Measurements from ENCODE around the gene SLC22A15.
"Not testable (repeated sequence)": the region's sequence is repeated elsewhere in the genome, so short reads cannot be mapped to it uniquely, and the experiment has no call there.

SLC22A15 gene

DNA sequence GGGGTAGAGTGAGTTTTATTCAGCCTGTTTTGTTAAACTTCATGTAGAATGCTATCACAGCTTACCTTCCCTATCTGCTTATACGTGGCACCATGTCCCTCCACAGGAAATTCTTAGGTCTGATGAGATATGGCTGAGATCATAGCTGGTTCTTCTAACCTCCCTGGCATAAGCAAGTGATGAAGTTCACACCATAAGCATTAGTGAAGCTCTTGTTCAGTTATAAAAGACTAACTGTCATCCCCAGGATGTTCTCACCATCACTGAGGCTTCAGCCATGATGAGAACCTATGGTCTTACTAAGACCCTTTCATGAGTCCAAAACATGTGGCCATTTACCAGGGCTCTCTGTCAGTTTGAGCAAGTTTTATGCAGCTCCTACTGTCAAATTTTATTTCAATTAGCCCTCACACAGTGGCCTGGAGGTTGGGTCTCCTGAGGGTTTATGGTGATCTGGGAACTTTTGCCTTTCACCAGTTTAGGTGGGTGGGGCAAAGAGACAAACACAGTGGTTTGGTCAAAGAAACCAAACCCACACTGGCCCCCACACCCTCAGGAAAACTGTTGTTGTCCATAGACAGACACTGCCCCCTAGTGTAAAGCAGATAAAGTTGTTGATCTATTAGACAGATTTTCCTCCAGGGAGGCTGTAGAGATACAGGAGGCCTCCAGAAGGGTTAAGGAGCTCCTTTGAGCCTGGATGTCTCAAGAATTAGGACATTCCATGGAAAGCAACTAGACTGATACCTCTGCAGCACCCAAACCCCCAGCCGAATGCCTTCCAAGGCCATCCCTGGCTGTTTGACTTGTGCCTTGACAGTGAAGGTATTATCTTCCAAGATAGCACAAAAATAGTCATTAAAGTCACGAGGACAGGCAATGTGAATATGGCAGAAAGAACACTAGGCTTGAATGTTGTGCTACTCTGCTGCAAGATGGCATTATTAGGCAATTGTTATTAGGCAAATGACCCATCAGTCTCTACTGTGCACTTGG, 5.0 kb downstream of the SLC22A15 start:
- peak; percentile 77 for DNase-seq (ENCODE audit: low spot score)

DNA sequence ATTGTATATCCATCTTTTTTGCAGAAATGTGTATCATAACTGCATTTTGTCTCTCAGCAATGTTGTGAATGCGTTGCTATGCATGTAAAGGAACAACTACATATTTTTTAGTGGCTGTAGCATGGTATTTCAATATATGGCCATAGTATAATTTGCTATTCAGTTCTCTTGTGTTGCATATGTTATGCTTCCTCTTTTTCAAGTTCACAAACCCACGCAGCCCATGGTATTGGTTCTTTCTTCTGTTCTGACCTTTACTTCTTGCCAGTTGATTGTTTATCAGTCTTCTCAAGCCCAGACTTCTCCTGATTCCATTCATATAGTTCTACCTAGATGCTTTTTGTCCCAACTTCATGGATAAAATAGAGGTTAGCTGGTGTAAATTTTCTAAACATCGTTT, 6.1 kb downstream of the SLC22A15 start:
- no peak for DNase-seq (ENCODE audit: low spot score)

DNA sequence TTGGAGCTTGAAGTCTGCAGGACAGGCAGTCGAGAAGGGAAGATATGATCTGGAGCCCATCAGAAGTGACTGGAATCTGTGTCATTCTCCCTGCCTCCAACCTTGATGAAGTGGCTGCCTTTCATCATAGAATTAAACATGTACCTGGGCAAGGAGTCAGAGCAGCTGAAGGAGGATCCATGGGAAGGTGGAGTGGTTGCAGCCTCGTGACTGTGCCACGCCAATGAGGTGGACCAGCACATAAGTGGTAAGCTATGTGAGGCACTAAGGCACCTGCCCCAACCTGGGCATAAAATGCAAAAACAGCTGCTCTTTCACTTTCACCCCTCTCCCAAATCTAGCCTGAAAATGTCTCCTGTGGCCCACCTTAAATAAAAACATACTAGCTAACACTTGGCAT, 7.3 kb downstream of the SLC22A15 start:
- no peak for DNase-seq (ENCODE audit: low spot score)

DNA sequence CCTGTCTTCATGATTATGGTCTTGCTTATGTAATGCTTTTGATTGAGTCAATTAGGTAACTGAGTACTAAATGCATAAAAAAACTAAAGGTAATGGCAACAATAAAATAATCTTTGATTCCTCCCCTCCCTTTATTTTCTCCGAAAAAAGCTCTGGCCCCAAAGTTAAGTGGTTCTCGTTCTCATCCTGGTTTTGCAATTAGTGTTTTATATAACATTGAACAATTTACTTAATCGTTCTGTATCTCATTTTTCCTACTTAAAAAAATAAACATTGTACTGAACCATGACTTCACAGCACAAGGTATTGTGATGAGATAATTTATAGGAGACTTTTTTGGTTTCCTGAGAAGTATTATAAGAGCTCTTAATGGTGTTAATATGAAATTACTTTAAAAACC, 11.3 kb downstream of the SLC22A15 start:
- DNase-seq (ENCODE audit: low spot score), result no peak

DNA sequence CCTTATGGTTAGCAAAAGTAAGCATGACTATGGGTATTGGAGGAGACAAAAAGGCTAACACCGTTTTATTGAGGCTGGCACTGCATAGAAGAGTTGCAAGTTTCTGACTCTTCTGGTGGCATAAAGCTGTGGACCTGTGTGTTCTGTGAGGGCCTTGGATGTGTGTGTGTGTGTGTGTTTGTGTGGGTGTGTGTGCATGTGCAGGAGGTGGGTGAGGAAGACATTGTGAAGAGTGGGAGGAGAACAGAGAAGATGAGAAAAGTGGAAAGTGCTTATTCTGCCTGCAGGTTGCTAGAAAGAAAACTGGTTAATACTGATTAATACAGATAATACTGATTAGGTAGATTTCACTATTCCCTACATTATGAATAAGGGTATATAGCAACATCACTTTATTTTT, 12.6 kb downstream of the SLC22A15 start:
- no peak for DNase-seq (ENCODE audit: low spot score)

DNA sequence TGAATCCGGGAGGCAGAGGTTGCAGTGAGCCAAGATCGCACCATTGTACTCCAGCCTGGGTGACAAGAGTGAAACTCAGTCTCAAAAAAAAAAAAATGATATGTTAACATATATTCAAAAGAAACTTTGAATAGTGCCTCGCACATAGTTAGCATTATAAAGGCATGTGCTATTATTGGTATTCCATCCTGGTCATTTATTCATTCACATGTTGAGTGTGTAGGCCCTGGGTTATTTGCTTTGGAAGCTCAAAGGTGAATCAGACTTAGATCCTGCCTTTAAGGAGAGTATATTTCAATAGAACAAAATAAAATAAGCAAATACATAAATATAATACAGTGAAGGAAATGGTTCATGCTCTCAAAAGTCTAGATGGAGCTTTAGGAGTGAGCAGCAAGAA, 13.4 kb downstream of the SLC22A15 start:
- DNase-seq (ENCODE audit: low spot score), result no peak

DNA sequence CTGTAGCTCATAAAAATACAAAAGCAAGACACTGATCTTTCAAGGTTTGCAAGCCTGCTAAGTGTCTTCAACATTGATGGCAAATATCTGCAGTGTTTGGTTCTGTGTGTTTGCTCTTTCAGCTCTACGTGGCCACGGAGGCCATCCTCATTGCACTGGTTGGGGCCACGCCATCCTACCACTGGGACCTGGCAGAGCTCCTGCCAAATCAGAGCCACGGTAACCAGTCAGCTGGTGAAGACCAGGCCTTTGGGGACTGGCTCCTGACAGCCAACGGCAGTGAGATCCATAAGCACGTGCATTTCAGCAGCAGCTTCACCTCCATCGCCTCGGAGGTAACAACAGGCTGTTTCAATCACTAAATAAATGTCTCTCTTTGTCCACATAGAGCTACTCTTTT, 15.6 kb downstream of the SLC22A15 start:
- DNase-seq (ENCODE audit: low spot score), result no peak

DNA sequence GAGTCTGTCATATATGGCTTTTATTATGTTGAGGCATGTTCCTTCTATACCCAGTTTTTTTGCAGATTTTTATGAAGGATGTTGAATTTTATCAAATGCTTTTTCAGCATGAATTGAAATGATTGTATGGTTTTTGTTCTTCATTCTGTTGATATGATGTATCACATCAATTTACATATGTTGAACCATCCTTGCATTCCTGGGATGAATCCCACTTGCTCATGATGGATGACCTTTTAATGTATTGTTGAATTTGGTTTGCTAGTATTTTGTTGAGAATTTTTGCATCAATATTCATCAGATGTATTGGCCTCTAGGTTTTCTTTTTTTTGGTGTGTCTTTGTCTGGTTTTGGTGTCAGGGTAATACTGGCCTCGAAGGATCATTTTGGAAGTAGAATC, 21.6 kb downstream of the SLC22A15 start:
- not testable (repeated sequence) for DNase-seq (ENCODE audit: low spot score)

DNA sequence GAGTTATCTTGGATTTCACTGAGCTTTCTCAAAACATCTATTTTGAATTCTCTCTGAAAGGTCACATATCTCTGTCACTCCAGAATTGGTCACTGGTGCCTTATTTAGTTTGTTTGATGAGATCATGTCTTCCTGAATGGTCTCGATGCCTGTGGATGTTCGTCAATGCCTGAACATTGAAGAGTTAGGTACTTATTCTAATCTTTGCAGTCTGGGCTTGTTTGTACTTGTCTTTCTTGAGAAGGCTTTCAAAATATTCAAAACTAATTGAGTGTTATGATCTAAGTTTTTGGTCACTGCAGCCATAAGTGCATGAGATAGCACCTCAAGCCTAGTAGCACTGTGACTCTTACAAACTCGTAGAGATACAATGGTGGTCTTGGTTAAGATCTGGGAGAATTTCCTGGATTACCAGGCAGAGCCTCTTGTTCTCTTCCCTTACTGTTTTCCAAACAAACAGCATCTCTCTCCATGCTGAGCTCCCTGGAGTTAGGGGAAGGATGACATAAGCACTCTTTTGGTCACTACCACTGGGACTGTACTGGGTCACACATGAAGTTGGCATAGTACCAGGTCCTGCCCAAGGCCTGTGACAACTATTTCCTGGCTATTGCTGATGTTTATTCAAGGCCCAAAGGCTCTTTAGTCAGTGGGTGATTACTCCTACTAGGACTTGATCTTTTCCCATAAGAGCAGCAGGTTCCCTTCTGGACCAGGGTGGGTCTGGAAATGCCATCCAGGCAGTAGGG, 25.6 kb downstream of the SLC22A15 start:
- no peak for DNase-seq (ENCODE audit: low spot score)

DNA sequence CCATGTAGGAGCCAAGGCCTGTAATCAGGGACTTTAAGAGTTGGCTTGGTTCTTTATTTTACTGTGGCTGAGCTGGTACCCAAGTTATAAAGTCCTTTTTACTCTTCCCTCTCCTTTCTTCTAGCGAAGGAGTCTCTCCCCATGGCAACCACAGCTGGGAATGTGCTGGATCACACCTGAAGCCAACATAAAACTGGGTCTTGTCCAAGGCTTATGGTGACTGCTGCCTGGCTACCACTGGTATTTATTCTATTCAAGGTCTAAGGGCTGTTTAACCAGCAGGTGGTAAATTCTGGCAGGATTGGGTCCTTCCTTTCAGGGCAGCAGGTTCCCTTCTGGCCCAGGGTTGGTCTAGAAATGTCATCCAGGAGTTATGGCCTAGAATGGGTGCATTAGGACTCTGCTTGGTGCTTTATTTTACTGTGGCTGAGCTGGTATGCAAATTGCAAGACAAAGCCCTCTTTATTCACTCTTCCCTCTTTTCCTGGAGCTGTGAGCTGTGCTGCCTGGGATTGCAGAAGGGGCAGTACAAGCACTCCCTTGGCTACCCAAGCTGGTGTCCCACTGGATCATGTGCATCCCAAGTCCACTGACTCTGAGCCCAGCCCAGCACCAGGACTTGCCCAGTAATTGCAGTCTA, 26.6 kb downstream of the SLC22A15 start:
- DNase-seq (ENCODE audit: low spot score), result peak; percentile 89

DNA sequence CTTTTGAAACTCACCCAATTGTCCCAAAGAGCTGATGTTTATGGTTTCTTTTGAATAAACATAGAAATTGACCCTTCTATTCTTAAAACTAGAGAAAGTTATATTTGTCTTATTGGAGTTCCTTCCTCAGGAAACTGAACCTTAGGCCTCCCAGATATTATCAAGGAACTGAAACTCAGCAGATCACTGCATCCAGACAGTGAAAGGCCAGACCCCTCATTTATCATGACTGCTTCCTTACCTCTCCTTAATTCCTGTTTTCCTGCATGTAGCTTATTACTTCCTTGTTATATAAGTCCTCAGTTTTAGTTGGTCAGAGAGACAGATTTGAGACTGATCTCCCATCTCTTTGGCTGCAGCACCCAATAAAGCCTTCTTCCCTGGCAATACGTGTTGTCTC, 27.5 kb downstream of the SLC22A15 start:
- no peak for DNase-seq (ENCODE audit: low spot score)

DNA sequence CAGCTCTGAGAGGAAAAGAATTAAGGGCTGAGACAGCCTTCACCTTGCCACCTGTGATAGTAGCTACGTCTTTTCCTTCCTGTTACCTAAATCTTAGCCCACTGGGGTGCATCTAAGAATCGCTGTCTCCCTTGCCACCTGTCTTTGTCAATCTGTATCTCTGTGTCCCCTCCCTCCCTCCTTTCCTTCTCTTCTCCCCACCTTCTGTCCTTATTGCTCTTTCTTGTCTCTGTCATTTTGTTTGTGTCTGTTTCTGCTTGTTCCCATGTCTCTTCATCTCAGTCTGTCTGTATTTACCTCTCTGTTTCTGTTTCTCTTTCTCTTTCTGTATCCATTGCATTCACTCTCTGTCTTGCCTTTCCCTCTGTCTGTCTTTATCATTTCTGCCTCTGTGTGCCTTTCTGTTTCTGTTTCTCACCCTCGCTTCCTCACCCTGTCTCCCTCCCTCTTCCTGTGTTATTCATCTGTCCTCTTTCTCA, 30.2 kb downstream of the SLC22A15 start:
- DNase-seq (ENCODE audit: low spot score), result no peak

DNA sequence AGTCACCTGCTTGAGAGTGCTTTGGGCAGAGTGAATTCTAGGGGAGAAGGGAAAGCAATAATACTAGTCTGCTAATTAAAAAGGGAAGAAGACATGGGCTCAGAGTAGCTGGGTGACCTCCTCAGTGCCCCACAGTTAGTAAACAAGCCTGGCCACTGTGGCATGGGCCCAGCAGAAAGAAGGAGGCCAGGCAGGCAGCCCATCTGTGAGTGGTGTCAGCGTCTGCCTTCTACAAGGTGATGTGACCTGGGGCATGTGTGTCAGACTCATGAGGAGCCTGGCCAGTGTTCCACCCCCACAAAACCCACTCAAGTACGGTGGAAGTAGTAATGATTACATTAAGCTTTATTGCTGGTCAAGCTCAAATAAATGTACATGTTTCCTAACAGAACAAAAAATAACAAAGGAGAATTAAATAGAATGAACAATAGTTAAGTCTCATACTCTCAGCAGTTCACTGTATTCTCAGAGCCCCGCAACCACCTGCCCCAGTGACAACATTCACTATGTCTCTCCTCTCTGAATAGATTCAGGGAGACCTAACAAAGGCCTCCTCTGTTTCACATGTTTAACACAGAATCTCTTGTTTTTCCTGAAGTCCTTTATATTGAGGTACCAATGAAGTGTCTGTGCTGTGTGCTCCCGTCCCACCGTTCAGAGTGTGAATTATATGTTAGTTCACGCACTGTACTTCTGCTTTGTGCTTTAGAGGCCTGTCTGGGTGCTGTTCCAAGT, 32.5 kb downstream of the SLC22A15 start:
- peak; percentile 80 for DNase-seq (ENCODE audit: low spot score)

DNA sequence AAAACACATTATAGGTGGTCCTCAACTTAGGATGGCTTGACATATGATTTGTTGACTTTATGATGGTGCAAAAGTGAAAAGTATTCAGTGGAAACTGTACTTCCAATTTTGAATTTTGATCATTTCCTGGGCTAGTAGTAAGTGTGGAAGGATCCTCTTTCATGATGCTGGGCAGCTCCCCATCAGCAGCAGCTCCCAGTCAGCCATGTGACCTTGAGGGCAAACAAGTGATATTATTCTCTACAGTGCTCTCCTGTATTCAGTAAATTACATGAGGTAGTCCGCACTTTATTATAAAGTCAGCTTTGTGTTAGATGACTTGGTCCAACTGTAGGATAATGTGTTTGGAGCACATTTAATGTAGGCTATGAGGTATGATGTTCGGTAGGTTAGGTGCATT, 36.4 kb downstream of the SLC22A15 start:
- peak; percentile 56 for DNase-seq (ENCODE audit: low spot score)

DNA sequence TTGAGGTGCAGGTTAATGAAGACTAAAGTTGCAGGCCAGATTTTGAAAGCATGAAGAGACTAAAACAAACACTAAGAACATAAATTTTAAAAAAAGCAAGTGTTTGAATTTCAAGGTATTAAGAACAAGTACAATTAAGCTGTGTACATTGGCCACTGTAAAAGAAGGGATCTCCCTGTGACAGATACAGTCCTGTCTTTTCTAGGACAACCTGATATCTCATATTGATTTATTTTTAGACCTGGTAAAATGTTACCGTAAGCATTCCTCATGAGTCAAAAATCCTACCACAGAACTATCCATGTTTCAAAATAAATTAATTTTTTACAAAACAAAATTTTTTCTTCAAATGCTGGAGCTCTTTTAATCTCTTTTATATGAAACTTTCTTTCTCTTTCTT, 39.4 kb downstream of the SLC22A15 start:
- no peak for DNase-seq (ENCODE audit: low spot score)

DNA sequence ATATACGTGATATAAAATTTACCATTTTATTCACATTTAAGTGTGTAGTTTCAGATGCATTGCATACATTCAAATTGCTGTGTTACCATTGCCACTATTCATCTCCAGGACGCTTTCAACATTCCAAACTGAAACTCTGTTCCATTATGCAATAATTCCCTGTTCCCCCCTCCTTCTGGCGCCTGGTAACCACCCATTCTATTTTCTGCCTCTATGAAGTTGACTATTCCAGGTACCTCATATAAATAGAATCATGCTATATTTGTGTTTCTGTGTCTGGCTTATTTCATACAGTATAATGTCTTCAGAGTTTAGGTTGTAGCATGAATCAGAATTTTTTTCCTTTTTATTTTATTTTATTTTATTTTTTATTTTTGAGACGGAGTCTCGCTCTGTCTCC, 41.7 kb downstream of the SLC22A15 start:
- DNase-seq (ENCODE audit: low spot score), result no peak

DNA sequence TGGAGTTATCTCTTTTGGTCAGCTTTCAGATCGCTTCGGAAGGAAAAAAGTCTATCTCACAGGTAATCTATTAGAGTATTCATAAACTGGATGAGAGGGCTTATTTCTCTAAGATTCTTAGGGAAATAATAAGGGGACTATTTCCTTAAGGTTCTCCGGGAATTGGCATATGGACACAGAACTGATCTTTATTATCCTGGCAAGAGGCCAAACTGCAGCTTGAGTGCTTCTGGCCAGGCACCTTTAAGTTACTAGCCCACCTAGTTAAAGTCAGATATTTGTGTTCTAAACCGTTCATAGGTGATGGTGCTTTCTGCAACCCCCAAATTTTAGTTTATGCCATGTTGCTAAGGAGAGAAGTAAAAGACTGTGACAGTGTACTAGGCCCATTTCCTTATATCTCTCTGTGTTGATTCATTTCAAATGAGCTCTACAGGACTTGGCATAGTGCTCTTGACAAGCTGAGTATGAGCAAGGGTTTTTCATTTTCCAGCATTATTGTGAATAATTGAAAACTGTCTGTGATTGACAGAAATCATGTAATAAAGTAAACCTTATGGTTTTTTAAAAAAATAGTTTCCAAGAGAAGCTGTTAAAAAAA, 43.4 kb downstream of the SLC22A15 start:
- DNase-seq (ENCODE audit: low spot score), result no peak

DNA sequence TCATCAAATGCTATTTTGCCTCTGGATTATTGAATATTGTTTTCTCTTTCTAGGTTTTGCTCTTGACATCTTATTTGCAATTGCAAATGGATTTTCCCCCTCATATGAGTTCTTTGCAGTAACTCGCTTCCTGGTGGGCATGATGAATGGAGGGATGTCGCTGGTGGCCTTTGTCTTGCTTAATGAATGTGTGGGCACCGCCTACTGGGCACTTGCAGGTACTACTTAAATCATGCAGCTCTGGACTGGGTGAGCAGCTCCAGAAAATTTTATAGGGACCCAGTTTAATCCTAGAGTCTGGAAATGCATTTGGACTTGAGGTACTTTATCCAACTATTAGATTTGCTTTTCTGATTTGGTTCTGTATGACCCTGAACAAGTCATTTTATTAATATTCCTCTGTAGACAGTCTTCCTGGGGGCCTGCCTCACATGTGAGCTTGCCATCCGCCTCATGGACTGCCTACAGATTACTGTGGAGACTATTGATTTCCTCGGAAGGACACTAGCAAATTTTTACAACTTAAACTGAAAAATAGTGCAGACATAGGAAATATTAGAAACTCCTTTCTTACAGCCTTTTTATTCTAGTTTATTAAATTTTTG, 44.5 kb downstream of the SLC22A15 start:
- peak; percentile 87 for DNase-seq (ENCODE audit: low spot score)

DNA sequence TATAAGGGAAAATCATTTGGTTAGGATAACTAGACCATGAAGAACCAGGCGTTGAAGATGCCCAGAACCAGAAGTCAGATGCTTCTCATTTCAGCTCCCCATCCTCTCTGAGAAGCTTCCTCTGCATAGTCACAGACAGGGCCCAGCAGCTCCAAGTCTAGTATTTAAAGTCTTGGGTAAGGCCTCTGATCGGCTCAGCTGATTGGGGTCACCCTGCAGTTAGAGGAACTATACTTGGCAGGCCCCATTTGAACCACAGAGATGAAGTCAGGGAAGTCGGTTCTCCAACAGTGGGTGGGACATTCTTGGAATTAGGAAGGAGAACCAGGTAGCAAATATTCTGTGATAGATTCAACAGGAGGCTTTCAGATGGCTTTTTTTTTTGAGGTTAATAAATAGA, 48.3 kb downstream of the SLC22A15 start:
- DNase-seq (ENCODE audit: low spot score), result no peak

DNA sequence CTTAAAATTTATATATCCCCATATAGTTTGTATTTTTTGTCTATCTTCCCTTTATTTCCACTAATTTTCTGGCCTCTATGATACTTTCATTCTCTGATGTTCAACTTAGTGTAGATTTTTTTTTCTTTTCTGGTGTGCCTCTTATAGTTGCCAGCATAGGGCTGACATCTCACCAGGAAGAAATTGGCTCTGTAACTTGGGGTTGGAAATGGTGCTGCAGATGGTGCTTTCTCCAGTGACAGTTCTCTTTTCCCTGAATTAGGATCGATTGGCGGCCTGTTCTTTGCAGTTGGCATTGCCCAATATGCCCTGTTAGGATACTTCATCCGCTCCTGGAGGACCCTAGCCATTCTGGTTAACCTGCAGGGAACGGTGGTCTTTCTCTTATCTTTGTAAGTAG, 50.3 kb downstream of the SLC22A15 start:
- no peak for DNase-seq (ENCODE audit: low spot score)

DNA sequence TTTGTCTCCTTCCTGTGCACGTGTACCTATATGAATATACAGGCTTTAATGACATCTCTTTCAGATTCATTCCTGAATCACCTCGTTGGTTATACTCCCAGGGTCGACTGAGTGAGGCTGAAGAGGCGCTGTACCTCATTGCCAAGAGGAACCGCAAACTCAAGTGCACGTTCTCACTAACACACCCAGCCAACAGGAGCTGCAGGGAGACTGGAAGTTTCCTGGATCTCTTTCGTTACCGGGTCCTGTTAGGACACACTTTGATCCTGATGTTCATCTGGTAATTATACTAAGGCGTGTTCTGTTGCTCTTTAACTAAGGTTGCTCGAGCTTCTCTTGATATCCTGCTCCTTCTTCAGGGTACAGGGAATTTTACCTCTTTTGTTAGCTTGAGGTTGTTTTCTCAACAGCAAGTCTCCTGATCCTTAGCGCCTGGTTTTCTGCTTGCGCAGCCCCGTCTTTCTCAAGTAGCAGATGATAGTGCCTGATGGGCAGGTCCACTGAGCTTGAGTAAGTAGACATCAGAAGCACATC, 55.1 kb downstream of the SLC22A15 start:
- DNase-seq (ENCODE audit: low spot score), result no peak

Data from Ammon's horn (tissue), 1 donor.